HCT116 (cell line): ENCODE results near the gene MAMLD1.

Experiments used
- EZH2 ChIP-seq: fragments of 200-600 bp; sonication (generic); IDR thresholded peaks from 2 replicates; pipeline ENCODE4 v1.6.1; 2017; ENCODE audit warnings: antibody characterized with exemption, mixed run types
- EZH2phosphoT487 ChIP-seq: fragments of 200-600 bp; IDR thresholded peaks from 2 replicates; pipeline ENCODE4 v1.6.1; 2018; ENCODE audit warnings: antibody characterized with exemption, borderline replicate concordance
- FOSL1 ChIP-seq: IDR thresholded peaks from 2 replicates; pipeline ENCODE4 v1.6.1; 2012; ENCODE audit warnings: low read depth
- SRF ChIP-seq: IDR thresholded peaks from 2 replicates; pipeline ENCODE4 v1.6.1; 2012; ENCODE audit warnings: low read depth
- TCF7L2 ChIP-seq: IDR thresholded peaks from 2 replicates; pipeline ENCODE4 v1.7.0; 2011; ENCODE audit warnings: borderline replicate concordance, inconsistent platforms; ENCODE audit not compliant: insufficient read depth, insufficient read length; ENCODE audit errors: extremely low read depth
- ZFX ChIP-seq: fragments of 450-650 bp; IDR thresholded peaks from 2 replicates; pipeline ENCODE4 v1.6.1; 2017
- TF ChIP-seq, protein P1 (sequence below), 3 experiments: fragments of 200-600 bp in 1 of 3; sonication (generic) in 1 of 3; IDR thresholded peaks in 2 of 3; conservative IDR thresholded peaks in 1 of 3; 2 replicates each; pipeline ENCODE4 v1.5.1; 2012 to 2017; ENCODE audit warnings: low read depth in 2 of 3, low read length in 2 of 3, antibody characterized with exemption in 1 of 3, borderline replicate concordance in 1 of 3, control low read depth in 1 of 3, mild to moderate bottlenecking in 1 of 3, mixed read lengths in 1 of 3, mixed run types in 1 of 3, moderate library complexity in 1 of 3; ENCODE audit not compliant: insufficient read depth in 1 of 3

DNA sequence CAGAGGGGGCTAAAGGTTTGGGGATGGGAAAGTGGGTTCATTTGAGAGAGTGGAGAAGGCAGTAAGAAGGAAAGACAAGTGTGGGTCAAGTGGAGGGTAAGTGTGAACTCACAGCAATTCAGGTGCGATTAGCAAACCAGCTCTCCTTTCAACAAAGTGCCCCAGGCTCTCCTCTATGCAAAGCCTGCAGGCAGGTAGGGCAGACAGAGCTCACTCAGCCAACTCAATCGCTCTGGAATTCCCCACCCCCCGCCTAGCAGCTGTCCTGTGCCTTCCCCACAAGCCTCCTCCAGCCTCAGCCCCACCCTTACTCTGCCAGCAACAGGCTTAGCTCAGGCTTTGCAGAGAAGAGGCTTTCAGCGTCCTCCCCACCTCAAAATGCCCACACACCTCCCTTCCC lies 14.8 kb upstream of the MAMLD1 start:
- TF ChIP-seq, protein P1, sequence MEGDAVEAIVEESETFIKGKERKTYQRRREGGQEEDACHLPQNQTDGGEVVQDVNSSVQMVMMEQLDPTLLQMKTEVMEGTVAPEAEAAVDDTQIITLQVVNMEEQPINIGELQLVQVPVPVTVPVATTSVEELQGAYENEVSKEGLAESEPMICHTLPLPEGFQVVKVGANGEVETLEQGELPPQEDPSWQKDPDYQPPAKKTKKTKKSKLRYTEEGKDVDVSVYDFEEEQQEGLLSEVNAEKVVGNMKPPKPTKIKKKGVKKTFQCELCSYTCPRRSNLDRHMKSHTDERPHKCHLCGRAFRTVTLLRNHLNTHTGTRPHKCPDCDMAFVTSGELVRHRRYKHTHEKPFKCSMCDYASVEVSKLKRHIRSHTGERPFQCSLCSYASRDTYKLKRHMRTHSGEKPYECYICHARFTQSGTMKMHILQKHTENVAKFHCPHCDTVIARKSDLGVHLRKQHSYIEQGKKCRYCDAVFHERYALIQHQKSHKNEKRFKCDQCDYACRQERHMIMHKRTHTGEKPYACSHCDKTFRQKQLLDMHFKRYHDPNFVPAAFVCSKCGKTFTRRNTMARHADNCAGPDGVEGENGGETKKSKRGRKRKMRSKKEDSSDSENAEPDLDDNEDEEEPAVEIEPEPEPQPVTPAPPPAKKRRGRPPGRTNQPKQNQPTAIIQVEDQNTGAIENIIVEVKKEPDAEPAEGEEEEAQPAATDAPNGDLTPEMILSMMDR (IDR thresholded peaks at IDR 0.05 in 2 of 3, conservative IDR thresholded peaks at IDR 0.05 in 1 of 3; ENCODE audit: borderline replicate concordance in 1 of 3, insufficient read depth in 1 of 3, low read depth in 2 of 3, low read length in 2 of 3) = no peak
- no peak for TF ChIP-seq TCF7L2
- no peak for TF ChIP-seq FOSL1
- no peak for TF ChIP-seq SRF
- no peak for TF ChIP-seq EZH2
- TF ChIP-seq EZH2phosphoT487 = no peak
- TF ChIP-seq ZFX = no peak
